Astrocyte (in vitro differentiated cells and primary cell): Measurements from ENCODE around the gene NPLOC4. TPM values are rescaled to one million over a fixed set of nuclear protein-coding genes. Genes with fewer than 3 reads are reported as not detected.

Experiments used
- DNase-seq: peaks from one replicate; pipeline ENCODE4 v3.0.0-alpha.2; 2010; ENCODE audit warnings: low read depth
- FAIRE-seq: peaks from 2 replicates; lab custom pipeline; 2011; peaks lifted over from hg19 to GRCh38; lab: Jason Lieb, UNC
- H2AFZ ChIP-seq: 2 replicates; pipeline ENCODE4 v1.6.0; 2012; ENCODE audit warnings: low read depth, low read length, inconsistent platforms
- H3K27ac ChIP-seq: 2 replicates; pipeline ENCODE4 v1.5.1; 2011; ENCODE audit warnings: low read depth, low read length, inconsistent platforms
- H3K27me3 ChIP-seq: 2 replicates; pipeline ENCODE4 v1.6.0; 2011; ENCODE audit warnings: low read length, inconsistent platforms; ENCODE audit not compliant: insufficient read depth
- H3K36me3 ChIP-seq: 2 replicates; pipeline ENCODE4 v1.5.1; 2011; ENCODE audit warnings: low read length, inconsistent platforms; ENCODE audit not compliant: insufficient read depth
- H3K4me1 ChIP-seq: 2 replicates; pipeline ENCODE4 v1.5.1; 2011; ENCODE audit warnings: low read length, inconsistent platforms; ENCODE audit not compliant: insufficient read depth
- H3K4me2 ChIP-seq: 2 replicates; pipeline ENCODE4 v1.6.0; 2012; ENCODE audit warnings: low read length, inconsistent platforms
- H3K4me3 ChIP-seq: 2 replicates; pipeline ENCODE4 v1.5.1; 2011; ENCODE audit warnings: low read depth, mild to moderate bottlenecking, low read length, inconsistent platforms; ENCODE audit not compliant: insufficient read depth
- H3K79me2 ChIP-seq: 2 replicates; pipeline ENCODE4 v1.6.0; 2012; ENCODE audit warnings: mild to moderate bottlenecking, low read length, inconsistent platforms; ENCODE audit not compliant: insufficient read depth
- H3K9ac ChIP-seq: 2 replicates; pipeline ENCODE4 v1.6.0; 2012; ENCODE audit warnings: mild to moderate bottlenecking, low read length, inconsistent platforms
- H3K9me3 ChIP-seq: 2 replicates; pipeline ENCODE4 v1.5.1; 2012; ENCODE audit warnings: low read depth, mild to moderate bottlenecking, low read length, inconsistent platforms; ENCODE audit not compliant: insufficient read depth
- H4K20me1 ChIP-seq: 2 replicates; pipeline ENCODE4 v1.6.0; 2012; ENCODE audit warnings: low read length, inconsistent platforms; ENCODE audit not compliant: insufficient read depth
- H3K27ac Mint-ChIP-seq: one replicate; pipeline ENCODE4 v1.8.0; 2021; ENCODE audit warnings: mild to moderate bottlenecking, mixed read lengths; ENCODE audit not compliant: unreplicated experiment
- H3K27me3 Mint-ChIP-seq: one replicate; pipeline ENCODE4 v1.8.0; 2021; ENCODE audit warnings: low read depth, mixed read lengths; ENCODE audit not compliant: unreplicated experiment
- H3K36me3 Mint-ChIP-seq: one replicate; pipeline ENCODE4 v1.8.0; 2021; ENCODE audit warnings: low read depth, mixed read lengths; ENCODE audit not compliant: unreplicated experiment
- H3K4me1 Mint-ChIP-seq: one replicate; pipeline ENCODE4 v1.8.0; 2021; ENCODE audit warnings: low read depth, mixed read lengths; ENCODE audit not compliant: unreplicated experiment
- H3K4me3 Mint-ChIP-seq: one replicate; pipeline ENCODE4 v1.8.0; 2021; ENCODE audit warnings: mild to moderate bottlenecking, moderate library complexity, mixed read lengths; ENCODE audit not compliant: unreplicated experiment
- H3K9me3 Mint-ChIP-seq: one replicate; pipeline ENCODE4 v1.8.0; 2021; ENCODE audit warnings: mild to moderate bottlenecking, mixed read lengths; ENCODE audit not compliant: unreplicated experiment
- CTCF ChIP-seq: IDR thresholded peaks from 2 replicates; pipeline ENCODE4 v1.5.1; 2011; ENCODE audit warnings: low read depth, mild to moderate bottlenecking, inconsistent platforms, low read length, moderate library complexity; ENCODE audit not compliant: insufficient read depth
- EZH2 ChIP-seq: IDR thresholded peaks from 2 replicates; pipeline ENCODE4 v1.6.1; 2012; ENCODE audit warnings: mild to moderate bottlenecking, low read length, inconsistent platforms; ENCODE audit not compliant: insufficient read depth
- total RNA-seq: library from RNA; stranded (reverse); gene quantifications from 2 replicates; pipeline ENCODE4 v1.2.1, GENCODE V29; 2021

The NPLOC4 gene
- total RNA-seq, 1 donor from 2014 or later: 125 TPM

GRCh38 chr17:81512562-81513371 lies 124.1 kb downstream of the NPLOC4 start, which contains the start of gene ACTG1:
TSS of gene ACTG1 (minus strand) at chr17:81512799. CDS start at chr17:81512354, 445 bp downstream.
- Histone ChIP-seq H4K20me1 (peaks cover 64% of the 10 kb centered on the region), H3K79me2 (peaks cover 87% of the 10 kb centered on the region), H3K27ac (peak within 1 kb of the TSS; percentile 91), H3K4me2 (peak within 1 kb of the TSS; percentile 98), H3K27me3 (no peaks in the 10 kb centered on the region), H2AFZ (no peak within 1 kb of the TSS), H3K4me1 (peaks cover 29% of the 10 kb centered on the region), H3K9me3 (no peaks in the 10 kb centered on the region), H3K4me3 (peak within 1 kb of the TSS; percentile 98), H3K9ac (peak within 1 kb of the TSS; percentile 88), H3K36me3 (peaks cover 31% of the 10 kb centered on the region)
- TF ChIP-seq CTCF (no peak), EZH2 (no peak)
- Mint-ChIP-seq H3K27ac (peak within 1 kb of the TSS; percentile 93), H3K4me1 (peaks cover 8% of the 10 kb centered on the region), H3K36me3 (peaks cover 37% of the 10 kb centered on the region), H3K27me3 (no peaks in the 10 kb centered on the region), H3K4me3 (peak within 1 kb of the TSS; percentile 95), H3K9me3 (no peaks in the 10 kb centered on the region)
- no peak for FAIRE-seq
- peak; percentile 79 for DNase-seq

- peaks cover 8% of the 10 kb centered on the region for H3K4me1 Mint-ChIP-seq
- H2AFZ ChIP-seq: no peak overlapping the region
- no peaks in the 10 kb centered on the region for H3K9me3 ChIP-seq
- H3K4me3 ChIP-seq: peak overlapping the region; percentile 98
- no peaks in the 10 kb centered on the region for H3K27me3 ChIP-seq
- H3K4me2 ChIP-seq: peak overlapping the region; percentile 98
- H3K36me3 ChIP-seq: peaks cover 31% of the 10 kb centered on the region
- H3K27me3 Mint-ChIP-seq: no peaks in the 10 kb centered on the region
- H3K79me2 ChIP-seq: peaks cover 79% of the 10 kb centered on the region
- no peak for DNase-seq
- TF ChIP-seq CTCF (no peak), EZH2 (no peak)
- H3K4me3 Mint-ChIP-seq: peak overlapping the region; percentile 95
- H3K27ac Mint-ChIP-seq: peak overlapping the region; percentile 90
- no peaks in the 10 kb centered on the region for H3K9me3 Mint-ChIP-seq
- H3K4me1 ChIP-seq: peaks cover 23% of the 10 kb centered on the region
- peak overlapping the region; percentile 50 for H3K27ac ChIP-seq
- H3K36me3 Mint-ChIP-seq: peaks cover 40% of the 10 kb centered on the region
- peaks cover 63% of the 10 kb centered on the region for H4K20me1 ChIP-seq
- H3K9ac ChIP-seq: peak overlapping the region; percentile 88
- no peak for FAIRE-seq
Observed at GRCh38 chr17:81511804-81512561, 124.9 kb downstream of the NPLOC4 start.
